HCT116 (cell line): ENCODE measurements around the gene ACOT8. TPM values are rescaled to one million over a fixed set of nuclear protein-coding genes. Genes with fewer than 3 reads are reported as not detected.

Experiments
- ATAC-seq: fragments of 200-7000 bp; cut with Tn5 transposase; 2 replicates; pipeline ENCODE4 v1.9.1; 2020; ENCODE audit warnings: mild to moderate bottlenecking, moderate library complexity
- BruUV-seq: library from RNA; stranded (reverse); fragments of 400-500 nt; replicated peaks from 2 replicates; lab custom pipeline; 2021; lab: Mats Ljungman, UMichigan
- CTCF ChIA-PET: fragments of 300-600 bp; sonication (Branson Sonifier 250); formaldehyde crosslinking; loops from one replicate; lab custom pipeline; 2021; ENCODE audit warnings: antibody characterized with exemption; lab: Charles Lee
- POLR2A ChIA-PET: fragments of 300-600, 350-600 bp; sonication (Branson Sonifier 250); formaldehyde crosslinking; loops from one replicate; lab custom pipeline; 2021; ENCODE audit warnings: antibody characterized with exemption; lab: Charles Lee
- RAD21 ChIA-PET, 2 experiments: fragments of 300-600 bp; sonication (Branson Sonifier 250); formaldehyde crosslinking; loops; one replicate each; lab custom pipeline; 2023; ENCODE audit warnings: low total read pairs in 2 of 2; ENCODE audit not compliant: uncharacterized antibody in 2 of 2, unreplicated experiment in 2 of 2, low non-redundant PET in 1 of 2; lab: Charles Lee
- DNase-seq: peaks from one replicate; pipeline ENCODE4 v3.0.0-alpha.2; 2010; ENCODE audit warnings: low read depth, low spot score
- H2AFZ ChIP-seq: fragments of 200-600 bp; shearing (Covaris generic), sonication (generic); 2 replicates; pipeline ENCODE4 v1.6.1; 2017; ENCODE audit warnings: low read depth, mixed run types, mixed read lengths, antibody characterized with exemption, low read length; ENCODE audit not compliant: poor library complexity, severe bottlenecking
- H3K27ac ChIP-seq: 2 replicates; pipeline ENCODE4 v1.5.1; 2012; ENCODE audit warnings: low read depth, low read length
- H3K27me3 ChIP-seq: fragments of 200-600 bp; sonication (generic); 2 replicates; pipeline ENCODE4 v1.6.1; 2016; ENCODE audit warnings: mixed run types, low read length, mixed read lengths; ENCODE audit not compliant: insufficient read depth
- H3K36me3 ChIP-seq, 2 experiments: fragments of 200-500 bp in 1 of 2; fragments of 200-600 bp in 1 of 2; sonication (Bioruptor generic) in 1 of 2; sonication (generic) in 1 of 2; 2 replicates each; pipeline versions ENCODE4 v1.5.1 to v1.6.1; 2014 to 2016; ENCODE audit warnings: low read length in 2 of 2, inconsistent platforms in 1 of 2, mixed read lengths in 1 of 2, mixed run types in 1 of 2; ENCODE audit not compliant: insufficient read depth in 2 of 2, control insufficient read depth in 1 of 2
- H3K4me1 ChIP-seq, 2 experiments: fragments of 200-600 bp in 1 of 2; sonication (generic) in 1 of 2; 2 replicates each; pipeline versions ENCODE4 v1.5.1 to v1.6.1; 2012 to 2017; ENCODE audit warnings: low read length in 2 of 2, inconsistent platforms in 1 of 2, mild to moderate bottlenecking in 1 of 2, mixed read lengths in 1 of 2, mixed run types in 1 of 2, moderate library complexity in 1 of 2; ENCODE audit not compliant: insufficient read depth in 2 of 2, control insufficient read depth in 1 of 2
- H3K4me2 ChIP-seq: fragments of 200-600 bp; sonication (generic); 2 replicates; pipeline ENCODE4 v1.6.1; 2017; ENCODE audit warnings: mixed run types, low read length, mixed read lengths
- H3K4me3 ChIP-seq, 2 experiments: fragments of 200-600 bp in 1 of 2; sonication (generic) in 1 of 2; replicated peaks in 1 of 2; 2 replicates each; pipeline ENCODE4 v1.5.1; 2011 to 2016; ENCODE audit warnings: low read length in 2 of 2, control low read depth in 1 of 2, low read depth in 1 of 2, mild to moderate bottlenecking in 1 of 2, mixed read lengths in 1 of 2, mixed run types in 1 of 2
- H3K79me2 ChIP-seq: fragments of 200-600 bp; sonication (generic); 2 replicates; pipeline ENCODE4 v1.6.1; 2017; ENCODE audit warnings: mild to moderate bottlenecking, mixed run types, low read length, moderate library complexity, mixed read lengths; ENCODE audit not compliant: insufficient read depth
- H3K9ac ChIP-seq: fragments of 200-600 bp; sonication (generic); 2 replicates; pipeline ENCODE4 v1.6.1; 2016; ENCODE audit warnings: low read length, mixed read lengths
- H3K9me2 ChIP-seq: fragments of 200-600 bp; sonication (generic), shearing (Covaris generic); 2 replicates; pipeline ENCODE4 v1.6.1; 2017; ENCODE audit warnings: mixed run types, mild to moderate bottlenecking, moderate library complexity; ENCODE audit not compliant: insufficient read depth
- H3K9me3 ChIP-seq, 2 experiments: fragments of 200-500 bp in 1 of 2; fragments of 200-600 bp in 1 of 2; sonication (Bioruptor generic) in 1 of 2; sonication (generic) in 1 of 2; 2 replicates each; pipeline ENCODE4 v1.6.1; 2014 to 2017; ENCODE audit warnings: low read length in 2 of 2, mixed read lengths in 2 of 2, inconsistent platforms in 1 of 2, low read depth in 1 of 2, mild to moderate bottlenecking in 1 of 2, mixed run types in 1 of 2, moderate library complexity in 1 of 2; ENCODE audit not compliant: control insufficient read depth in 1 of 2, insufficient read depth in 1 of 2
- H4K20me1 ChIP-seq: fragments of 200-600 bp; sonication (generic), shearing (Covaris generic); 2 replicates; pipeline ENCODE4 v1.6.1; 2017; ENCODE audit warnings: mixed run types, mild to moderate bottlenecking, moderate library complexity; ENCODE audit not compliant: insufficient read depth
- CBX3 ChIP-seq: IDR thresholded peaks from 2 replicates; pipeline ENCODE4 v1.6.1; 2012; ENCODE audit warnings: low read depth
- CEBPB ChIP-seq: IDR thresholded peaks from 2 replicates; pipeline ENCODE4 v1.6.1; 2012; ENCODE audit warnings: low read depth
- EGR1 ChIP-seq: IDR thresholded peaks from 2 replicates; pipeline ENCODE4 v1.6.1; 2012; ENCODE audit warnings: low read depth
- EZH2 ChIP-seq: fragments of 200-600 bp; sonication (generic); IDR thresholded peaks from 2 replicates; pipeline ENCODE4 v1.6.1; 2017; ENCODE audit warnings: antibody characterized with exemption, mixed run types
- EZH2phosphoT487 ChIP-seq: fragments of 200-600 bp; IDR thresholded peaks from 2 replicates; pipeline ENCODE4 v1.6.1; 2018; ENCODE audit warnings: antibody characterized with exemption, borderline replicate concordance
- FOSL1 ChIP-seq: IDR thresholded peaks from 2 replicates; pipeline ENCODE4 v1.6.1; 2012; ENCODE audit warnings: low read depth
- JUND ChIP-seq: IDR thresholded peaks from 2 replicates; pipeline ENCODE4 v1.6.1; 2012
- RAD21 ChIP-seq: IDR thresholded peaks from 2 replicates; pipeline ENCODE4 v1.6.1; 2012; ENCODE audit warnings: low read depth, mild to moderate bottlenecking
- SIN3A ChIP-seq: IDR thresholded peaks from 2 replicates; pipeline ENCODE4 v1.6.1; 2012; ENCODE audit warnings: low read depth
- SRF ChIP-seq: IDR thresholded peaks from 2 replicates; pipeline ENCODE4 v1.6.1; 2012; ENCODE audit warnings: low read depth
- YY1 ChIP-seq: IDR thresholded peaks from 2 replicates; pipeline ENCODE4 v1.6.1; 2011; ENCODE audit warnings: low read length, low read depth, moderate library complexity, mild to moderate bottlenecking; ENCODE audit not compliant: insufficient replicate concordance; ENCODE audit errors: extremely low read depth
- ZBTB33 ChIP-seq: IDR thresholded peaks from 2 replicates; pipeline ENCODE4 v1.6.1; 2011; ENCODE audit warnings: mild to moderate bottlenecking, low read length, moderate library complexity; ENCODE audit not compliant: insufficient replicate concordance; ENCODE audit errors: extremely low read depth
- ZNF274 ChIP-seq: fragments of 200-500 bp; sonication (Bioruptor generic); IDR thresholded peaks from 2 replicates; pipeline ENCODE4 v1.6.1; 2014; ENCODE audit warnings: mild to moderate bottlenecking, low read depth, low read length, inconsistent platforms
- intact Hi-C: fragments of 100-400 bp; cut with micrococcal nuclease; formaldehyde crosslinking; loops from 2 replicates; pipeline ENCODE4 v1.10.0; 2022
- total RNA-seq: library from RNA; stranded (reverse); gene quantifications from one replicate; pipeline ENCODE4 v1.2.1, GENCODE V29; 2021; ENCODE audit not compliant: unreplicated experiment
- TF ChIP-seq, protein P1 (sequence below): IDR thresholded peaks from 2 replicates; pipeline ENCODE4 v1.6.1; 2012

Gene ACOT8
- total RNA-seq, 1 experiment from 2014 or later = 12.2 TPM

DNA sequence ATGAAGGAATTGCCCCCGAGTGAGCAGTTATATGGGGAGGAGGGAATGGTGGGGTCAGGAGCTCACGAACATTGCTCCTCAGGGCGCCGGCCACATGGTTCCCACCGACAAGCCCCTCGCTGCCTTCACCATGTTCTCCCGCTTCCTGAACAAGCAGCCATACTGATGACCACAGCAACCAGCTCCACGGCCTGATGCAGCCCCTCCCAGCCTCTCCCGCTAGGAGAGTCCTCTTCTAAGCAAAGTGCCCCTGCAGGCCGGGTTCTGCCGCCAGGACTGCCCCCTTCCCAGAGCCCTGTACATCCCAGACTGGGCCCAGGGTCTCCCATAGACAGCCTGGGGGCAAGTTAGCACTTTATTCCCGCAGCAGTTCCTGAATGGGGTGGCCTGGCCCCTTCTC lies 41.1 kb upstream of the ACOT8 start:
- H3K9me2 ChIP-seq = no peaks in the 10 kb centered on the region
- ChIA-PET CTCF (no interaction called here), RAD21 (no interaction called here), POLR2A (no interaction called here)
- BruUV-seq = no TSS peak
- no peaks in the 10 kb centered on the region for H3K9me3 ChIP-seq
- H3K27ac ChIP-seq = no peak overlapping the region
- DNase-seq (no peak), ATAC-seq (no peak)
- TF ChIP-seq SRF = no peak
- no peak for TF ChIP-seq RAD21
- TF ChIP-seq ZBTB33 = no peak
- TF ChIP-seq YY1 = no peak
- no peak for TF ChIP-seq FOSL1
- TF ChIP-seq CEBPB = no peak
- no peak for TF ChIP-seq SIN3A
- TF ChIP-seq EGR1 = no peak
- TF ChIP-seq ZNF274 = no peak
- TF ChIP-seq EZH2phosphoT487 = no peak
- TF ChIP-seq JUND = no peak
- TF ChIP-seq EZH2 = no peak
- TF ChIP-seq, protein P1, sequence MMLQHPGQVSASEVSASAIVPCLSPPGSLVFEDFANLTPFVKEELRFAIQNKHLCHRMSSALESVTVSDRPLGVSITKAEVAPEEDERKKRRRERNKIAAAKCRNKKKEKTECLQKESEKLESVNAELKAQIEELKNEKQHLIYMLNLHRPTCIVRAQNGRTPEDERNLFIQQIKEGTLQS = no peak
- no peak for TF ChIP-seq CBX3
- H3K27me3 ChIP-seq = no peaks in the 10 kb centered on the region
- H3K4me1 ChIP-seq = no peaks in the 10 kb centered on the region
- no peak overlapping the region for H3K4me3 ChIP-seq
- intact Hi-C loops = no loop called here
- no peak overlapping the region for H2AFZ ChIP-seq
- no peak overlapping the region for H3K4me2 ChIP-seq
- H3K36me3 ChIP-seq = peaks cover 6 to 12% of the 10 kb centered on the region in 2 experiments; a peak in 3 of 4 replicates
- no peak overlapping the region for H3K9ac ChIP-seq
- H3K79me2 ChIP-seq = no peaks in the 10 kb centered on the region
- no peaks in the 10 kb centered on the region for H4K20me1 ChIP-seq
